ENCODE measurements around the gene OXT. TPM values are rescaled to one million over a fixed set of nuclear protein-coding genes. Genes with fewer than 3 reads are reported as not detected.

Gene OXT
- total RNA-seq, 1 experiment from 2014 or later: not detected

DNA sequence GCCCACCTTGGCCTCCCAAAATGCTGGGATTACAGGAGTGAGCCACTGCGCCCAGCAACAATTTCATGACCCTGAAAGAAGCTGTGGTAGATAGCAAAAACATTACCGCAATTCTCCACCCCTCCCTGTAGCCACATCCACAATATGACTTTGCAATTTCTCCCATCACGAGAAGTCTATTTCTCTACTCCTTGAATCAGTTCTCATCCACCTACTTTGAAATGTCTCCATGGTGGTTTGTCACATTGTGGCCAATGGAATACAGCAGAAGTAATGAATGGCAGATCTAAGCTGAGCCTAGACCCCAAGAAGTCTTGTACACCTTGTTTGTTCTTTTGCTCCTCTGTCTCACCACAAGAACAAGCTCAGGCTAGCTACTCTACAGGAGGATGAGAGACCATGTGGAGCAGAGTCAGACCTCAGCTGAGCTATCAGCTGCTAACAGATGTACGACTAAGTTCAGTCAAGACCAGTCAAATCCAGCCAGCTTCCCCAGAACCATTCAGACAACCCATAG, 6.3 kb downstream of the OXT start:
- Histone ChIP-seq H3K23me2 (ENCODE audit: insufficient read length, low read depth, low read length, poor library complexity, severe bottlenecking) (peaks cover 4% of the 10 kb centered on the region), H2BK20ac (ENCODE audit: low read depth, low read length, poor library complexity, severe bottlenecking) (no peak overlapping the region), H3K9me3 (ENCODE audit: control insufficient read depth, low read depth, low read length) (peaks cover 10% of the 10 kb centered on the region), H2BK12ac (ENCODE audit: insufficient read length, low read depth, low read length) (no peak overlapping the region), H4K91ac (ENCODE audit: insufficient read length, low read depth, low read length) (no peak overlapping the region), H2AFZ (ENCODE audit: low read length) (no peak overlapping the region), H4K20me1 (ENCODE audit: control insufficient read depth, insufficient read depth, insufficient read length) (no peaks in the 10 kb centered on the region), H2BK15ac (ENCODE audit: low read depth, low read length) (no peak overlapping the region), H3K23ac (ENCODE audit: insufficient read length, low read depth, low read length) (no peak overlapping the region), H3K14ac (ENCODE audit: insufficient read depth, low read length) (no peak overlapping the region), H3K79me1 (ENCODE audit: insufficient read depth, low read depth, low read length, poor library complexity, severe bottlenecking) (no peaks in the 10 kb centered on the region), H2BK120ac (ENCODE audit: low read depth, low read length, poor library complexity, severe bottlenecking) (no peak overlapping the region), H3K27ac (ENCODE audit: insufficient read length, low read depth, low read length) (no peak overlapping the region), H3K4me2 (ENCODE audit: insufficient read depth, insufficient read length, low read length) (no peak overlapping the region), H3K79me2 (ENCODE audit: insufficient read depth, low read length) (no peaks in the 10 kb centered on the region), H4K8ac (replicated peaks; ENCODE audit: insufficient read length, low read depth, low read length) (no peak overlapping the region), H3K9ac (ENCODE audit: extremely low read depth, insufficient read length, low read length) (no peak overlapping the region), H4K5ac (ENCODE audit: insufficient read length, low read depth, low read length) (no peak overlapping the region), H3K18ac (ENCODE audit: insufficient read length, low read depth, low read length) (no peak overlapping the region), H3K56ac (ENCODE audit: insufficient read length, low read depth, low read length) (no peak overlapping the region), H3K4ac (ENCODE audit: low read depth, low read length) (no peak overlapping the region), H3K27me3 (ENCODE audit: insufficient read depth, low read length) (peaks cover 26% of the 10 kb centered on the region), H2AK5ac (ENCODE audit: insufficient read length, low read length) (no peak overlapping the region), H3K4me1 (ENCODE audit: insufficient read depth, low read length) (no peaks in the 10 kb centered on the region), H3T11ph (ENCODE audit: low read length) (no peak overlapping the region), H2BK5ac (ENCODE audit: insufficient read length, low read length) (no peak overlapping the region)
- Mint-ChIP-seq H3K4me1 (peaks cover under 1% of the 10 kb centered on the region in 2 experiments; a peak in 3 of 4 replicates), H3K9me3 (peaks cover 10 to 14% of the 10 kb centered on the region in 2 experiments), H3K27ac (no peak overlapping the region), H3K27me3 (ENCODE audit: low read depth) (peaks cover 72% of the 10 kb centered on the region), H3K4me3 (no peak overlapping the region), H3K36me3 (ENCODE audit: insufficient read depth in 1 of 3, low read depth in 3 of 3) (no peaks in the 10 kb centered on the region; a peak in 3 of 7 replicates)
- TF ChIP-seq, protein P1, sequence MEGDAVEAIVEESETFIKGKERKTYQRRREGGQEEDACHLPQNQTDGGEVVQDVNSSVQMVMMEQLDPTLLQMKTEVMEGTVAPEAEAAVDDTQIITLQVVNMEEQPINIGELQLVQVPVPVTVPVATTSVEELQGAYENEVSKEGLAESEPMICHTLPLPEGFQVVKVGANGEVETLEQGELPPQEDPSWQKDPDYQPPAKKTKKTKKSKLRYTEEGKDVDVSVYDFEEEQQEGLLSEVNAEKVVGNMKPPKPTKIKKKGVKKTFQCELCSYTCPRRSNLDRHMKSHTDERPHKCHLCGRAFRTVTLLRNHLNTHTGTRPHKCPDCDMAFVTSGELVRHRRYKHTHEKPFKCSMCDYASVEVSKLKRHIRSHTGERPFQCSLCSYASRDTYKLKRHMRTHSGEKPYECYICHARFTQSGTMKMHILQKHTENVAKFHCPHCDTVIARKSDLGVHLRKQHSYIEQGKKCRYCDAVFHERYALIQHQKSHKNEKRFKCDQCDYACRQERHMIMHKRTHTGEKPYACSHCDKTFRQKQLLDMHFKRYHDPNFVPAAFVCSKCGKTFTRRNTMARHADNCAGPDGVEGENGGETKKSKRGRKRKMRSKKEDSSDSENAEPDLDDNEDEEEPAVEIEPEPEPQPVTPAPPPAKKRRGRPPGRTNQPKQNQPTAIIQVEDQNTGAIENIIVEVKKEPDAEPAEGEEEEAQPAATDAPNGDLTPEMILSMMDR (conservative IDR thresholded peaks at IDR 0.05): no peak
- WGBS (ENCODE audit: extremely low coverage, insufficient read length, low lambda C conversion rate): no CpG with 5 or more reads among the region's 4 CpGs
- DNase-seq: no peak
